Peyer's patch (tissue), 4 donors: Measurements from ENCODE around the gene TAS1R2.

Experiments
- CTCF ChIP-seq, 6 experiments: fragments of 450-650 bp in 4 of 6; fragments of 200-600 bp in 2 of 6; sonication (generic) in 1 of 6; IDR thresholded peaks; one replicate each; pipeline ENCODE4 v1.5.1; 2017 to 2019; ENCODE audit warnings: antibody characterized with exemption in 6 of 6, mild to moderate bottlenecking in 3 of 6, moderate library complexity in 1 of 6
- POLR2A ChIP-seq, 2 donors: fragments of 450-650 bp; IDR thresholded peaks; one replicate each; pipeline ENCODE4 v1.5.1; 2017; ENCODE audit warnings: antibody characterized with exemption in 2 of 2, mild to moderate bottlenecking in 2 of 2, moderate library complexity in 2 of 2

GRCh38 chr1:18811733-18812452 lies 47.6 kb downstream of the TAS1R2 start:
- TF ChIP-seq POLR2A (IDR thresholded peaks at IDR 0.05) (no peak), CTCF (IDR thresholded peaks at IDR 0.05) (no peak)
